HepG2 (cell line): ENCODE data around the gene TNP2. TPM values are rescaled to one million over a fixed set of nuclear protein-coding genes. Genes with fewer than 3 reads are reported as not detected.
A peak's percentile ranks its signal among the peaks of the same experiment; 100 is the strongest.

Experiments used
- ATAC-seq: fragments of 200-7000 bp; cut with Tn5 transposase; 3 replicates; pipeline ENCODE4 v1.9.1; 2020; ENCODE audit warnings: mild to moderate bottlenecking, moderate library complexity
- BruUV-seq: library from RNA; stranded (reverse); fragments of 400-500 nt; replicated peaks from 2 replicates; lab custom pipeline; 2021; lab: Mats Ljungman, UMichigan
- CTCF ChIA-PET: fragments of 300-600 bp; formaldehyde crosslinking; extraction: SDS; loops from one replicate; lab custom pipeline; 2021; ENCODE audit warnings: low total read pairs, inconsistent platforms, low intra/inter-chr PET ratio; lab: Yijun Ruan, JAX
- POLR2A ChIA-PET: fragments of 350-600 bp; sonication (Branson Sonifier 250); formaldehyde crosslinking; loops from one replicate; lab custom pipeline; 2020; ENCODE audit warnings: antibody characterized with exemption, inconsistent platforms; lab: Yijun Ruan, JAX
- DNase-seq: peaks from one replicate; pipeline ENCODE4 v3.0.0-alpha.2; 2015; ENCODE audit warnings: low spot score
- FAIRE-seq: peaks from 3 replicates; lab custom pipeline; 2011; peaks lifted over from hg19 to GRCh38; lab: Jason Lieb, UNC
- H2AFZ ChIP-seq: one replicate; pipeline ENCODE4 v1.6.1; 2011; ENCODE audit warnings: low read length, inconsistent platforms
- H3K27ac ChIP-seq: fragments of 300-600 bp; 3 replicates; pipeline ENCODE4 v1.8.0; 2011; ENCODE audit warnings: mixed run types, mild to moderate bottlenecking, mixed read lengths, low read length, inconsistent platforms; ENCODE audit not compliant: insufficient read depth; ENCODE audit errors: extremely low read length
- H3K27me3 ChIP-seq, 2 experiments: fragments of 200-600 bp in 1 of 2; 2 replicates in 1 of 2; 3 replicates in 1 of 2; pipeline versions ENCODE4 v1.6.0 to v1.8.0; 2011; ENCODE audit warnings: low read length in 2 of 2, mild to moderate bottlenecking in 2 of 2, moderate library complexity in 2 of 2, inconsistent platforms in 1 of 2; ENCODE audit not compliant: insufficient read depth in 2 of 2, control insufficient read depth in 1 of 2
- H3K36me3 ChIP-seq, 2 experiments: fragments of 200-600 bp in 1 of 2; replicated peaks in 1 of 2; 2 replicates in 1 of 2; 3 replicates in 1 of 2; pipeline versions ENCODE4 v1.5.1 to v1.8.0; 2011; ENCODE audit warnings: low read length in 2 of 2, inconsistent platforms in 1 of 2; ENCODE audit not compliant: insufficient read depth in 2 of 2, control insufficient read depth in 1 of 2
- H3K4me1 ChIP-seq: 2 replicates; pipeline ENCODE4 v1.5.1; 2012; ENCODE audit warnings: low read length, inconsistent platforms; ENCODE audit not compliant: insufficient read depth
- H3K4me2 ChIP-seq: 2 replicates; pipeline ENCODE4 v1.6.0; 2011; ENCODE audit warnings: low read depth, low read length, inconsistent platforms
- H3K4me3 ChIP-seq, 3 experiments: fragments of 200-600 bp in 1 of 3; sonication (generic), shearing (Covaris generic) in 1 of 3; replicated peaks in 1 of 3; 2 replicates each; pipeline ENCODE4 v1.5.1; 2011 to 2016; ENCODE audit warnings: low read length in 3 of 3, inconsistent platforms in 2 of 3, low read depth in 2 of 3, mild to moderate bottlenecking in 2 of 3, control low read depth in 1 of 3, mixed read lengths in 1 of 3; ENCODE audit not compliant: insufficient read depth in 1 of 3
- H3K79me2 ChIP-seq: one replicate; pipeline ENCODE4 v1.6.1; 2011; ENCODE audit warnings: low read length, inconsistent platforms; ENCODE audit not compliant: insufficient read depth
- H3K9ac ChIP-seq: 2 replicates; pipeline ENCODE4 v1.6.0; 2011; ENCODE audit warnings: mild to moderate bottlenecking, low read depth, low read length, inconsistent platforms; ENCODE audit not compliant: insufficient read depth
- H3K9me3 ChIP-seq: 2 replicates; pipeline ENCODE4 v1.5.1; 2012; ENCODE audit warnings: mild to moderate bottlenecking, low read length
- H4K20me1 ChIP-seq: 2 replicates; pipeline ENCODE4 v1.6.0; 2011; ENCODE audit warnings: inconsistent platforms, mild to moderate bottlenecking, low read length, moderate library complexity; ENCODE audit not compliant: insufficient read depth
- AGO2 ChIP-seq: fragments of 200-400 bp; formaldehyde crosslinking; optimal IDR thresholded peaks from 2 replicates; pipeline ENCODE3; 2017; ENCODE audit warnings: mild to moderate bottlenecking, low read depth, low read length, moderate library complexity
- ASH2L ChIP-seq: fragments of 300-600, 200-600 bp; sonication (generic); IDR thresholded peaks from 2 replicates; pipeline ENCODE4 v1.7.0; 2017; ENCODE audit warnings: low read depth, mild to moderate bottlenecking, moderate library complexity, mixed read lengths, low read length; ENCODE audit not compliant: insufficient read length
- ATAD3A ChIP-seq: sonication (generic); formaldehyde crosslinking; IDR thresholded peaks from 2 replicates; pipeline ENCODE4 v1.4.0; 2020; ENCODE audit warnings: missing genetic modification reagents
- DMTF1 ChIP-seq: sonication (generic); formaldehyde crosslinking; IDR thresholded peaks from 2 replicates; pipeline ENCODE4 v1.4.0; 2020; ENCODE audit warnings: mild to moderate bottlenecking, missing genetic modification reagents
- HOMEZ ChIP-seq: IDR thresholded peaks from 2 replicates; pipeline ENCODE4 v1.6.1; 2016; ENCODE audit warnings: low read depth
- KLF13 ChIP-seq: sonication (generic); formaldehyde crosslinking; IDR thresholded peaks from 2 replicates; pipeline ENCODE4 v1.4.0; 2020; ENCODE audit warnings: mild to moderate bottlenecking, missing genetic modification reagents
- KLF15 ChIP-seq: sonication (generic); formaldehyde crosslinking; IDR thresholded peaks from 2 replicates; pipeline ENCODE4 v1.8.1; 2023; ENCODE audit warnings: borderline replicate concordance, mild to moderate bottlenecking, inconsistent platforms, missing genetic modification reagents, mixed read lengths
- MXD4 ChIP-seq: IDR thresholded peaks from 2 replicates; pipeline ENCODE4 v1.6.1; 2016; ENCODE audit warnings: mild to moderate bottlenecking, missing biosample characterization, missing genetic modification reagents
- MXI1 ChIP-seq: IDR thresholded peaks from 3 replicates; pipeline ENCODE4 v1.6.1; 2012; ENCODE audit warnings: low read depth, low read length, inconsistent platforms, borderline replicate concordance
- NCOA2 ChIP-seq: sonication (generic); formaldehyde crosslinking; IDR thresholded peaks from 2 replicates; pipeline ENCODE4 v1.8.0; 2022; ENCODE audit warnings: inconsistent platforms
- SRSF9 ChIP-seq: fragments of 200-400 bp; formaldehyde crosslinking; IDR thresholded peaks from 2 replicates; pipeline ENCODE4 v1.6.1; 2018; ENCODE audit warnings: borderline replicate concordance, mild to moderate bottlenecking, low read depth, low read length; ENCODE audit not compliant: insufficient read depth, poor library complexity, severe bottlenecking
- TEAD2 ChIP-seq: sonication (generic); formaldehyde crosslinking; IDR thresholded peaks from 2 replicates; pipeline ENCODE4 v1.9.0; 2021; ENCODE audit warnings: missing genetic modification reagents
- ZBTB21 ChIP-seq: sonication (generic); formaldehyde crosslinking; IDR thresholded peaks from 2 replicates; pipeline ENCODE4 v1.4.0; 2020; ENCODE audit warnings: missing genetic modification reagents
- ZFP1 ChIP-seq: IDR thresholded peaks from 2 replicates; pipeline ENCODE4 v1.6.1; 2016
- ZKSCAN5 ChIP-seq: sonication (generic); formaldehyde crosslinking; IDR thresholded peaks from 2 replicates; pipeline ENCODE4 v1.5.1; 2020; ENCODE audit warnings: mild to moderate bottlenecking, missing genetic modification reagents
- ZMAT3 ChIP-seq: sonication (generic); formaldehyde crosslinking; conservative IDR thresholded peaks from 2 replicates; pipeline ENCODE4 v1.7.0; 2021; ENCODE audit warnings: missing genetic modification reagents
- ZNF264 ChIP-seq: sonication (generic); formaldehyde crosslinking; IDR thresholded peaks from 2 replicates; pipeline ENCODE4 v1.4.0; 2020; ENCODE audit warnings: missing genetic modification reagents
- ZNF614 ChIP-seq: IDR thresholded peaks from 2 replicates; pipeline ENCODE4 v1.6.1; 2018; ENCODE audit warnings: missing biosample characterization, missing genetic modification reagents, inconsistent platforms, borderline replicate concordance
- ZNF703 ChIP-seq: sonication (generic); formaldehyde crosslinking; IDR thresholded peaks from 2 replicates; pipeline ENCODE4 v1.5.1; 2020; ENCODE audit warnings: missing genetic modification reagents, mild to moderate bottlenecking, moderate library complexity, borderline replicate concordance
- WGBS: methylation state at CpG from one replicate; pipeline ENCODE4 v1.1.6; 2017; ENCODE audit warnings: low lambda C conversion rate; 5-methylcytosine and 5-hydroxymethylcytosine counted together
- in situ Hi-C: cut with HindIII; loops from 2 replicates; pipeline ENCODE4 v1.10.0; 2017; ENCODE audit warnings: low pct_unique_long_range_greater_than_20kb; ENCODE audit not compliant: extremely low pct_ligation_motif_present
- intact Hi-C: fragments of 100-400 bp; cut with micrococcal nuclease; formaldehyde crosslinking; loops from one replicate; pipeline ENCODE4 v1.10.0; 2022; ENCODE audit not compliant: unreplicated experiment
- polyA plus RNA-seq, 8 experiments: library from polyadenylated mRNA; depleted of rRNA in 3 of 8; stranded (reverse) in 7 of 8; unstranded in 1 of 8; fragments of >200 nt; fragmentation: Illumina TruSeq in 4 of 8; extraction: Trizol in 4 of 8; gene quantifications; 2 replicates each; pipeline versions ENCODE4 v1.2.1 to v1.2.3, GENCODE V29; 2011 to 2016; ENCODE audit warnings: low read depth in 4 of 8, missing spikeins in 1 of 8, mixed read lengths in 1 of 8; ENCODE audit not compliant: insufficient read depth in 1 of 8
- total RNA-seq, 5 experiments: library from RNA; depleted of rRNA; stranded (reverse); fragments of >200 nt; fragmentation: Illumina TruSeq; extraction: Trizol; gene quantifications; 2 replicates each; pipeline ENCODE4 v1.2.3, GENCODE V29; 2016; ENCODE audit warnings: low read depth in 1 of 5

Gene TNP2
- total and polyA plus RNA-seq, 2 of the 13 experiments (the other 11 are each of a cell fraction or from before 2014, with no cell fraction given) = not detected

GRCh38 chr16:11283820-11284248 lies 14.7 kb upstream of the TNP2 start (continued):
- TF ChIP-seq ZBTB21 = 0 out of 2 replicates have a peak, but pooled peaks have one; percentile 26

GRCh38 chr16:11280616-11281522 lies 11.7 kb upstream of the TNP2 start, which contains the start of gene PRM1:
Gene PRM1, minus strand, starts transcription at chr16:11281330. Its CDS starts 92 bp downstream, at chr16:11281238.
- peaks cover 98% of the 10 kb centered on the region for H3K4me1 ChIP-seq
- no peak within 1 kb of the TSS for H2AFZ ChIP-seq
- intact Hi-C loops (loop anchor here (2.0 kb wide), 1 partner anchor 16 kb away; no protein-coding TSS in a partner anchor), in situ Hi-C loops (no loop called here)
- no peaks in the 10 kb centered on the region for H3K9me3 ChIP-seq
- H3K79me2 ChIP-seq = no peaks in the 10 kb centered on the region
- ChIA-PET POLR2A (interaction anchor here (2.2 to 14.0 kb wide), 5 partner anchors 16 to 83 kb away, joined by 9 to 351 read pairs (median 45); partner anchors contain the start of gene SOCS1), CTCF (no interaction called here)
- H4K20me1 ChIP-seq = no peaks in the 10 kb centered on the region
- peak within 1 kb of the TSS; percentile 86 for H3K4me2 ChIP-seq
- peak within 1 kb of the TSS in 2 of 3 experiments; percentile 22 to 56; a peak in 2 of 6 replicates for H3K4me3 ChIP-seq
- H3K36me3 ChIP-seq = no peaks in the 10 kb centered on the region
- no peaks in the 10 kb centered on the region for H3K27me3 ChIP-seq
- H3K27ac ChIP-seq = peak within 1 kb of the TSS; percentile 97
- no peak for DNase-seq
- BruUV-seq = no TSS peak
- FAIRE-seq = no peak
- no peak for ATAC-seq
- peak within 1 kb of the TSS; percentile 79 for H3K9ac ChIP-seq
- WGBS = 93% methylated on average over 25 of the region's 25 CpGs
- TF ChIP-seq MXD4 (CRISPR knock-in tag) (no peak), HOMEZ (CRISPR knock-in tag) (no peak), ASH2L (no peak), ZNF703 (CRISPR knock-in tag) (no peak), ATAD3A (CRISPR knock-in tag) (no peak), ZMAT3 (CRISPR knock-in tag) (no peak), ZFP1 (CRISPR knock-in tag) (no peak), SRSF9 (no peak), TEAD2 (CRISPR knock-in tag) (no peak), KLF15 (no peak), DMTF1 (CRISPR knock-in tag) (no peak), ZKSCAN5 (CRISPR knock-in tag) (0 out of 2 replicates have a peak, but pooled peaks have one; percentile 26), ZNF264 (no peak), AGO2 (peak; percentile 35), KLF13 (CRISPR knock-in tag) (0 out of 2 replicates have a peak, but pooled peaks have one; percentile 45), NCOA2 (no peak), MXI1 (no peak), ZNF614 (CRISPR knock-in tag) (no peak)
